Measurements from ENCODE around the gene ERAS.

DNA sequence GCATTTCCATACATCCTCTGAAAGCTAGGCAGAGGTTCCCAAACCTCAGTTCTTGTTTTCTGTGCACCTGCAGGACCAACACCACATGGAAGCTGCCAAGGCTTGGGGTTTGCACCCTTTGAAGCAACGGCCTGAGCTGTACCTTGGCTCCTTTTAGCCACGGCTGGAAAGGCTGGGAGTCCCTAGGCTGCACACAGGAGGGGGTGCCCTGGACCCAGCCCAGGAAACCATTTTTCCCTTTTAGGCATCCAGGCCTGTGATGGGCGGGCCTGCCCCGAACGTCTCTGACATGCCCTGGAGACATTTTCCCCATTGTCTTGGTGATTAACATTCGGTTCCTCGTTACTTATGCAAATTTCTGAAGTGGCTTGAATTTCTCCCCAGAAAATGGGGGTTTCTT lies 26.5 kb downstream of the ERAS start:
- TF ChIP-seq, protein P1, sequence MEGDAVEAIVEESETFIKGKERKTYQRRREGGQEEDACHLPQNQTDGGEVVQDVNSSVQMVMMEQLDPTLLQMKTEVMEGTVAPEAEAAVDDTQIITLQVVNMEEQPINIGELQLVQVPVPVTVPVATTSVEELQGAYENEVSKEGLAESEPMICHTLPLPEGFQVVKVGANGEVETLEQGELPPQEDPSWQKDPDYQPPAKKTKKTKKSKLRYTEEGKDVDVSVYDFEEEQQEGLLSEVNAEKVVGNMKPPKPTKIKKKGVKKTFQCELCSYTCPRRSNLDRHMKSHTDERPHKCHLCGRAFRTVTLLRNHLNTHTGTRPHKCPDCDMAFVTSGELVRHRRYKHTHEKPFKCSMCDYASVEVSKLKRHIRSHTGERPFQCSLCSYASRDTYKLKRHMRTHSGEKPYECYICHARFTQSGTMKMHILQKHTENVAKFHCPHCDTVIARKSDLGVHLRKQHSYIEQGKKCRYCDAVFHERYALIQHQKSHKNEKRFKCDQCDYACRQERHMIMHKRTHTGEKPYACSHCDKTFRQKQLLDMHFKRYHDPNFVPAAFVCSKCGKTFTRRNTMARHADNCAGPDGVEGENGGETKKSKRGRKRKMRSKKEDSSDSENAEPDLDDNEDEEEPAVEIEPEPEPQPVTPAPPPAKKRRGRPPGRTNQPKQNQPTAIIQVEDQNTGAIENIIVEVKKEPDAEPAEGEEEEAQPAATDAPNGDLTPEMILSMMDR (IDR thresholded peaks at IDR 0.05), result no peak
- TF ChIP-seq POLR2AphosphoS5 (IDR thresholded peaks at IDR 0.05; ENCODE audit: low read depth, low read length) (no peak), SIN3A (IDR thresholded peaks at IDR 0.05; ENCODE audit: borderline replicate concordance, insufficient read depth, low read depth, low read length) (no peak), TCF7L2 (IDR thresholded peaks at IDR 0.05; ENCODE audit: low read depth, low read length) (no peak)
- TF ChIP-seq, protein P2, sequence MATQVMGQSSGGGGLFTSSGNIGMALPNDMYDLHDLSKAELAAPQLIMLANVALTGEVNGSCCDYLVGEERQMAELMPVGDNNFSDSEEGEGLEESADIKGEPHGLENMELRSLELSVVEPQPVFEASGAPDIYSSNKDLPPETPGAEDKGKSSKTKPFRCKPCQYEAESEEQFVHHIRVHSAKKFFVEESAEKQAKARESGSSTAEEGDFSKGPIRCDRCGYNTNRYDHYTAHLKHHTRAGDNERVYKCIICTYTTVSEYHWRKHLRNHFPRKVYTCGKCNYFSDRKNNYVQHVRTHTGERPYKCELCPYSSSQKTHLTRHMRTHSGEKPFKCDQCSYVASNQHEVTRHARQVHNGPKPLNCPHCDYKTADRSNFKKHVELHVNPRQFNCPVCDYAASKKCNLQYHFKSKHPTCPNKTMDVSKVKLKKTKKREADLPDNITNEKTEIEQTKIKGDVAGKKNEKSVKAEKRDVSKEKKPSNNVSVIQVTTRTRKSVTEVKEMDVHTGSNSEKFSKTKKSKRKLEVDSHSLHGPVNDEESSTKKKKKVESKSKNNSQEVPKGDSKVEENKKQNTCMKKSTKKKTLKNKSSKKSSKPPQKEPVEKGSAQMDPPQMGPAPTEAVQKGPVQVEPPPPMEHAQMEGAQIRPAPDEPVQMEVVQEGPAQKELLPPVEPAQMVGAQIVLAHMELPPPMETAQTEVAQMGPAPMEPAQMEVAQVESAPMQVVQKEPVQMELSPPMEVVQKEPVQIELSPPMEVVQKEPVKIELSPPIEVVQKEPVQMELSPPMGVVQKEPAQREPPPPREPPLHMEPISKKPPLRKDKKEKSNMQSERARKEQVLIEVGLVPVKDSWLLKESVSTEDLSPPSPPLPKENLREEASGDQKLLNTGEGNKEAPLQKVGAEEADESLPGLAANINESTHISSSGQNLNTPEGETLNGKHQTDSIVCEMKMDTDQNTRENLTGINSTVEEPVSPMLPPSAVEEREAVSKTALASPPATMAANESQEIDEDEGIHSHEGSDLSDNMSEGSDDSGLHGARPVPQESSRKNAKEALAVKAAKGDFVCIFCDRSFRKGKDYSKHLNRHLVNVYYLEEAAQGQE (IDR thresholded peaks at IDR 0.05; ENCODE audit: insufficient read depth in 1 of 2, low read depth in 2 of 2, low read length in 1 of 2), result no peak

All from Panc1 (cell line).